HepG2 (cell line): ENCODE results near the gene CFAP210. TPM values are rescaled to one million over a fixed set of nuclear protein-coding genes. Genes with fewer than 3 reads are reported as not detected.

Experiments
- ETV6 ChIP-seq: sonication (generic); formaldehyde crosslinking; conservative IDR thresholded peaks from 2 replicates; pipeline ENCODE4 v1.4.0; 2020; ENCODE audit warnings: missing genetic modification reagents
- FOXM1 ChIP-seq: sonication (generic); formaldehyde crosslinking; IDR thresholded peaks from 2 replicates; pipeline ENCODE4 v1.5.0; 2020; ENCODE audit warnings: missing genetic modification reagents
- GTF3A ChIP-seq: sonication (generic); formaldehyde crosslinking; conservative IDR thresholded peaks from 2 replicates; pipeline ENCODE4 v1.4.0; 2020; ENCODE audit warnings: mild to moderate bottlenecking, missing genetic modification reagents
- KAT8 ChIP-seq: IDR thresholded peaks from 2 replicates; pipeline ENCODE4 v1.6.1; 2016; ENCODE audit warnings: missing genetic modification reagents, missing compliant biosample characterization
- KDM4B ChIP-seq: sonication (generic); formaldehyde crosslinking; IDR thresholded peaks from 2 replicates; pipeline ENCODE4 v1.4.0; 2020; ENCODE audit warnings: missing genetic modification reagents
- MAFK ChIP-seq, 2 experiments: IDR thresholded peaks in 1 of 2; conservative IDR thresholded peaks in 1 of 2; 2 replicates each; pipeline ENCODE4 v1.6.1; 2011; ENCODE audit warnings: improper control_type of control experiment in 2 of 2, low read length in 2 of 2
- NFYB ChIP-seq: sonication (generic); formaldehyde crosslinking; IDR thresholded peaks from 2 replicates; pipeline ENCODE4 v1.4.0; 2020; ENCODE audit warnings: missing genetic modification reagents
- NPAS2 ChIP-seq: sonication (generic); formaldehyde crosslinking; IDR thresholded peaks from 2 replicates; pipeline ENCODE4 v1.8.0; 2022; ENCODE audit warnings: mild to moderate bottlenecking, missing genetic modification reagents, borderline replicate concordance
- POLR2AphosphoS5 ChIP-seq: IDR thresholded peaks from 2 replicates; pipeline ENCODE4 v1.6.1; 2012; ENCODE audit warnings: low read depth, low read length
- TBP ChIP-seq: sonication (generic); formaldehyde crosslinking; IDR thresholded peaks from 2 replicates; pipeline ENCODE4 v1.5.0; 2020; ENCODE audit warnings: missing genetic modification reagents
- WIZ ChIP-seq: sonication (generic); formaldehyde crosslinking; IDR thresholded peaks from 2 replicates; pipeline ENCODE4 v1.5.1; 2020; ENCODE audit warnings: mild to moderate bottlenecking, missing genetic modification reagents
- ZFP37 ChIP-seq: sonication (generic); formaldehyde crosslinking; IDR thresholded peaks from 2 replicates; pipeline ENCODE4 v1.4.0; 2020; ENCODE audit warnings: missing genetic modification reagents, borderline replicate concordance
- ZNF17 ChIP-seq: sonication (generic); formaldehyde crosslinking; IDR thresholded peaks from 2 replicates; pipeline ENCODE4 v1.5.0; 2020; ENCODE audit warnings: mild to moderate bottlenecking, missing genetic modification reagents
- ZNF337 ChIP-seq: sonication (generic); formaldehyde crosslinking; IDR thresholded peaks from 2 replicates; pipeline ENCODE4 v1.5.1; 2020; ENCODE audit warnings: missing genetic modification reagents, low read depth, mild to moderate bottlenecking, borderline replicate concordance
- ZNF432 ChIP-seq: sonication (generic); formaldehyde crosslinking; IDR thresholded peaks from 2 replicates; pipeline ENCODE4 v1.5.0; 2020; ENCODE audit warnings: missing genetic modification reagents, mild to moderate bottlenecking, borderline replicate concordance
- ZNF607 ChIP-seq: sonication (generic); formaldehyde crosslinking; IDR thresholded peaks from 2 replicates; pipeline ENCODE4 v1.5.1; 2020; ENCODE audit warnings: missing genetic modification reagents, mild to moderate bottlenecking, borderline replicate concordance
- ZNF879 ChIP-seq: sonication (generic); formaldehyde crosslinking; IDR thresholded peaks from 2 replicates; pipeline ENCODE4 v1.8.1; 2023; ENCODE audit warnings: missing genetic modification reagents
- polyA plus RNA-seq, 8 experiments: library from polyadenylated mRNA; depleted of rRNA in 3 of 8; stranded (reverse) in 7 of 8; unstranded in 1 of 8; fragments of >200 nt; fragmentation: Illumina TruSeq in 4 of 8; extraction: Trizol in 4 of 8; gene quantifications; 2 replicates each; pipeline versions ENCODE4 v1.2.1 to v1.2.3, GENCODE V29; 2011 to 2016; ENCODE audit warnings: low read depth in 4 of 8, missing spikeins in 1 of 8, mixed read lengths in 1 of 8; ENCODE audit not compliant: insufficient read depth in 1 of 8
- total RNA-seq, 5 experiments: library from RNA; depleted of rRNA; stranded (reverse); fragments of >200 nt; fragmentation: Illumina TruSeq; extraction: Trizol; gene quantifications; 2 replicates each; pipeline ENCODE4 v1.2.3, GENCODE V29; 2016; ENCODE audit warnings: low read depth in 1 of 5
- TF ChIP-seq, protein P1 (sequence below): sonication (generic); formaldehyde crosslinking; IDR thresholded peaks from 2 replicates; pipeline ENCODE4 v1.9.0; 2022; ENCODE audit warnings: missing genetic modification reagents, mild to moderate bottlenecking, borderline replicate concordance
- TF ChIP-seq, protein P2 (sequence below), 2 experiments: sonication (generic) in 1 of 2; formaldehyde crosslinking in 1 of 2; IDR thresholded peaks; 2 replicates each; pipeline versions ENCODE4 v1.5.1 to v1.6.1; 2011 to 2020; ENCODE audit warnings: borderline replicate concordance in 1 of 2, low read depth in 1 of 2, low read length in 1 of 2, mild to moderate bottlenecking in 1 of 2, missing genetic modification reagents in 1 of 2, moderate library complexity in 1 of 2
- TF ChIP-seq, protein P3 (sequence below): fragments of 450-650 bp; IDR thresholded peaks from 2 replicates; pipeline ENCODE4 v1.6.1; 2017; ENCODE audit warnings: mild to moderate bottlenecking
- TF ChIP-seq, protein P4 (sequence below): sonication (generic); formaldehyde crosslinking; IDR thresholded peaks from 2 replicates; pipeline ENCODE4 v1.4.0; 2020; ENCODE audit warnings: missing genetic modification reagents

CFAP210 gene
- total and polyA plus RNA-seq, 2 of the 13 experiments (the other 11 are each of a cell fraction or from before 2014, with no cell fraction given): 0.18 TPM; not detected in 1

DNA sequence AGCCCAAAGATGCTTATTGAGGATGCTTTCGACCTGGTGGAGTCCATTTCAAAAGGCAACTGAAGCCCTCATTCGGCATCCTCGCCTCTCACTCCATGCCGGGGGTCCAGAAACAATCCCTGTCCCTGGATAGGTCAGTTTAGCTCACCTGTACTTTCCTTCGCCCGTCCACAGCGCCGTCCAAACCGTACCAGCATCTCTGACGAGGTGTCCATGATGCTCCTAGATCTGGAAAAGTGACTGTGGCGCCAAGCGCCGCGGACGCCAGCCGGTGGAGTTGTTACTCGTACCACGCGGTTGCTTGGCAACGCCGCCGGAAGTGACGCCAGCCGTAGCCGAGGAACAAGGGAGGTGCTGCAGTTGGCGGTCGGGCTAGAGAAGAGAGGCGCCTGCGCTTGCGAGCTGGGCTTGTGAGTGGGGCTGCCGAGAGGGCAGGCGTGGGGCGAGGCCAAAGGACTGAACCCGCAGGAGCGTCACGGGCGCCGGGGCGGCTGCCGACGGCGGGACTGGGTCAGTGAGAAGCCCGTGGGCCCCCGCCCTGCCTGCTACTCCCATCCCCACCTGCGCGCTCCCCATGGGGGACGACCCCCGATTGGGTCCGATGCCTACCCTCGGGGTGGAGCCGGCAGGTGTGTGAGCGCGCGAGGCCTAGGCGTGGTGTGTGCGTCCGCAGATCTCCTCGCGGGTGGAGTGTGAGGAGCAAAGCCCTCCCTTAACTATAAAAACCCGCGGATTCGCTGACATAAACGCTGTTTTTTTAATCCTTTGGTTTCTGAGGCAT, at the start of gene CFAP210, which contains the start of gene PHOSPHO2 (continued):
- TF ChIP-seq ZNF879 (CRISPR knock-in tag) (no peak), MAFK (conservative IDR thresholded peaks at IDR 0.05 in 1 of 2, IDR thresholded peaks at IDR 0.05 in 1 of 2; ENCODE audit: low read length in 2 of 2) (no peak), FOXM1 (peak; percentile 79; the same call in 1 of the 2 replicates), KAT8 (peak; percentile 91), NPAS2 (no peak), TBP (CRISPR knock-in tag) (peak; percentile 83; the same call in 1 of the 2 replicates), ZNF607 (CRISPR knock-in tag) (peak; percentile 97), KDM4B (CRISPR knock-in tag) (peak; percentile 56; the same call in 1 of the 2 replicates), ZNF337 (CRISPR knock-in tag) (peak; percentile 94; the same call in 1 of the 2 replicates), ZNF17 (no peak), NFYB (CRISPR knock-in tag) (peak; percentile 54; the same call in 1 of the 2 replicates), ZNF432 (CRISPR knock-in tag) (no peak), GTF3A (CRISPR knock-in tag) (no peak), ETV6 (CRISPR knock-in tag) (peak; percentile 75), ZFP37 (CRISPR knock-in tag) (no peak), POLR2AphosphoS5 (peak; percentile 96), WIZ (CRISPR knock-in tag) (no peak; the same call in 1 of the 2 replicates)
- TF ChIP-seq, protein P1, sequence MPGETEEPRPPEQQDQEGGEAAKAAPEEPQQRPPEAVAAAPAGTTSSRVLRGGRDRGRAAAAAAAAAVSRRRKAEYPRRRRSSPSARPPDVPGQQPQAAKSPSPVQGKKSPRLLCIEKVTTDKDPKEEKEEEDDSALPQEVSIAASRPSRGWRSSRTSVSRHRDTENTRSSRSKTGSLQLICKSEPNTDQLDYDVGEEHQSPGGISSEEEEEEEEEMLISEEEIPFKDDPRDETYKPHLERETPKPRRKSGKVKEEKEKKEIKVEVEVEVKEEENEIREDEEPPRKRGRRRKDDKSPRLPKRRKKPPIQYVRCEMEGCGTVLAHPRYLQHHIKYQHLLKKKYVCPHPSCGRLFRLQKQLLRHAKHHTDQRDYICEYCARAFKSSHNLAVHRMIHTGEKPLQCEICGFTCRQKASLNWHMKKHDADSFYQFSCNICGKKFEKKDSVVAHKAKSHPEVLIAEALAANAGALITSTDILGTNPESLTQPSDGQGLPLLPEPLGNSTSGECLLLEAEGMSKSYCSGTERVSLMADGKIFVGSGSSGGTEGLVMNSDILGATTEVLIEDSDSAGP: peak; percentile 96; the same call in 1 of the 2 replicates
- TF ChIP-seq, protein P2, sequence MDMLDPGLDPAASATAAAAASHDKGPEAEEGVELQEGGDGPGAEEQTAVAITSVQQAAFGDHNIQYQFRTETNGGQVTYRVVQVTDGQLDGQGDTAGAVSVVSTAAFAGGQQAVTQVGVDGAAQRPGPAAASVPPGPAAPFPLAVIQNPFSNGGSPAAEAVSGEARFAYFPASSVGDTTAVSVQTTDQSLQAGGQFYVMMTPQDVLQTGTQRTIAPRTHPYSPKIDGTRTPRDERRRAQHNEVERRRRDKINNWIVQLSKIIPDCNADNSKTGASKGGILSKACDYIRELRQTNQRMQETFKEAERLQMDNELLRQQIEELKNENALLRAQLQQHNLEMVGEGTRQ (IDR thresholded peaks at IDR 0.05; ENCODE audit: low read depth, low read length): no peak
- TF ChIP-seq, protein P2 (CRISPR knock-in tag; IDR thresholded peaks at IDR 0.05; ENCODE audit: borderline replicate concordance): no peak; the same call in 1 of the 2 replicates
- TF ChIP-seq, protein P3, sequence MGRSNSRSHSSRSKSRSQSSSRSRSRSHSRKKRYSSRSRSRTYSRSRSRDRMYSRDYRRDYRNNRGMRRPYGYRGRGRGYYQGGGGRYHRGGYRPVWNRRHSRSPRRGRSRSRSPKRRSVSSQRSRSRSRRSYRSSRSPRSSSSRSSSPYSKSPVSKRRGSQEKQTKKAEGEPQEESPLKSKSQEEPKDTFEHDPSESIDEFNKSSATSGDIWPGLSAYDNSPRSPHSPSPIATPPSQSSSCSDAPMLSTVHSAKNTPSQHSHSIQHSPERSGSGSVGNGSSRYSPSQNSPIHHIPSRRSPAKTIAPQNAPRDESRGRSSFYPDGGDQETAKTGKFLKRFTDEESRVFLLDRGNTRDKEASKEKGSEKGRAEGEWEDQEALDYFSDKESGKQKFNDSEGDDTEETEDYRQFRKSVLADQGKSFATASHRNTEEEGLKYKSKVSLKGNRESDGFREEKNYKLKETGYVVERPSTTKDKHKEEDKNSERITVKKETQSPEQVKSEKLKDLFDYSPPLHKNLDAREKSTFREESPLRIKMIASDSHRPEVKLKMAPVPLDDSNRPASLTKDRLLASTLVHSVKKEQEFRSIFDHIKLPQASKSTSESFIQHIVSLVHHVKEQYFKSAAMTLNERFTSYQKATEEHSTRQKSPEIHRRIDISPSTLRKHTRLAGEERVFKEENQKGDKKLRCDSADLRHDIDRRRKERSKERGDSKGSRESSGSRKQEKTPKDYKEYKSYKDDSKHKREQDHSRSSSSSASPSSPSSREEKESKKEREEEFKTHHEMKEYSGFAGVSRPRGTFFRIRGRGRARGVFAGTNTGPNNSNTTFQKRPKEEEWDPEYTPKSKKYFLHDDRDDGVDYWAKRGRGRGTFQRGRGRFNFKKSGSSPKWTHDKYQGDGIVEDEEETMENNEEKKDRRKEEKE: no peak
- TF ChIP-seq, protein P4, sequence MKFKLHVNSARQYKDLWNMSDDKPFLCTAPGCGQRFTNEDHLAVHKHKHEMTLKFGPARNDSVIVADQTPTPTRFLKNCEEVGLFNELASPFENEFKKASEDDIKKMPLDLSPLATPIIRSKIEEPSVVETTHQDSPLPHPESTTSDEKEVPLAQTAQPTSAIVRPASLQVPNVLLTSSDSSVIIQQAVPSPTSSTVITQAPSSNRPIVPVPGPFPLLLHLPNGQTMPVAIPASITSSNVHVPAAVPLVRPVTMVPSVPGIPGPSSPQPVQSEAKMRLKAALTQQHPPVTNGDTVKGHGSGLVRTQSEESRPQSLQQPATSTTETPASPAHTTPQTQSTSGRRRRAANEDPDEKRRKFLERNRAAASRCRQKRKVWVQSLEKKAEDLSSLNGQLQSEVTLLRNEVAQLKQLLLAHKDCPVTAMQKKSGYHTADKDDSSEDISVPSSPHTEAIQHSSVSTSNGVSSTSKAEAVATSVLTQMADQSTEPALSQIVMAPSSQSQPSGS: peak; percentile 84; the same call in 1 of the 2 replicates
